ENCODE measurements around the gene LEKR1. TPM values are rescaled to one million over a fixed set of nuclear protein-coding genes. Genes with fewer than 3 reads are reported as not detected.

LEKR1 gene
- total RNA-seq, 1 donor from 2014 or later: 0.52 TPM

- DNase-seq (ENCODE audit: low spot score): no peak
- intact Hi-C loops (cut with micrococcal nuclease): loop anchor here (1.0 kb wide), 1 partner anchor 10 kb away; no protein-coding TSS in a partner anchor
- Mint-ChIP-seq H3K4me3 (ENCODE audit: low read depth) (peak overlapping the region; percentile 84), H3K4me1 (ENCODE audit: low read depth) (peaks cover 27% of the 10 kb centered on the region), H3K9me3 (no peaks in the 10 kb centered on the region), H3K27me3 (ENCODE audit: low read depth) (peaks cover 2% of the 10 kb centered on the region), H3K27ac (peak overlapping the region; percentile 94), H3K36me3 (ENCODE audit: low read depth) (no peaks in the 10 kb centered on the region)
These were observed 1.0 kb downstream of the LEKR1 start for GRCh38 chr3:156826896-156827882.

GRCh38 chr3:156831006-156831405, 4.9 kb downstream of the LEKR1 start:
- Mint-ChIP-seq H3K4me3 (ENCODE audit: low read depth) (no peak overlapping the region), H3K27ac (no peak overlapping the region), H3K9me3 (no peaks in the 10 kb centered on the region), H3K4me1 (ENCODE audit: low read depth) (peaks cover 13% of the 10 kb centered on the region), H3K36me3 (ENCODE audit: low read depth) (no peaks in the 10 kb centered on the region), H3K27me3 (ENCODE audit: low read depth) (peaks cover 2% of the 10 kb centered on the region)
- no peak for DNase-seq (ENCODE audit: low spot score)
- intact Hi-C loops (cut with micrococcal nuclease): no loop called here

GRCh38 chr3:156834435-156834834, 8.3 kb downstream of the LEKR1 start:
- Mint-ChIP-seq H3K4me3 (ENCODE audit: low read depth) (no peak overlapping the region), H3K27me3 (ENCODE audit: low read depth) (no peaks in the 10 kb centered on the region), H3K9me3 (no peaks in the 10 kb centered on the region), H3K36me3 (ENCODE audit: low read depth) (no peaks in the 10 kb centered on the region), H3K27ac (no peak overlapping the region), H3K4me1 (ENCODE audit: low read depth) (peaks cover 2% of the 10 kb centered on the region)
- intact Hi-C loops (cut with micrococcal nuclease): no loop called here
- DNase-seq (ENCODE audit: low spot score): no peak

- DNase-seq (ENCODE audit: low spot score): no peak
- no peaks in the 10 kb centered on the region for H3K9me3 Mint-ChIP-seq
- no peak overlapping the region for H3K4me3 Mint-ChIP-seq (ENCODE audit: low read depth)
- H3K27ac Mint-ChIP-seq: no peak overlapping the region
- intact Hi-C loops (cut with micrococcal nuclease): no loop called here
- peaks cover 2% of the 10 kb centered on the region for H3K4me1 Mint-ChIP-seq (ENCODE audit: low read depth)
- no peaks in the 10 kb centered on the region for H3K27me3 Mint-ChIP-seq (ENCODE audit: low read depth)
- no peaks in the 10 kb centered on the region for H3K36me3 Mint-ChIP-seq (ENCODE audit: low read depth)
These were observed 8.9 kb downstream of the LEKR1 start for GRCh38 chr3:156834962-156835535.

- H3K36me3 Mint-ChIP-seq (ENCODE audit: low read depth): no peaks in the 10 kb centered on the region
- no peak for DNase-seq (ENCODE audit: low spot score)
- H3K27ac Mint-ChIP-seq: no peak overlapping the region
- intact Hi-C loops (cut with micrococcal nuclease): no loop called here
- no peak overlapping the region for H3K4me3 Mint-ChIP-seq (ENCODE audit: low read depth)
- peaks cover 2% of the 10 kb centered on the region for H3K4me1 Mint-ChIP-seq (ENCODE audit: low read depth)
- peaks cover 1% of the 10 kb centered on the region for H3K27me3 Mint-ChIP-seq (ENCODE audit: low read depth)
- H3K9me3 Mint-ChIP-seq: no peaks in the 10 kb centered on the region
These were observed 10.5 kb downstream of the LEKR1 start for GRCh38 chr3:156836701-156837100.

- H3K4me3 Mint-ChIP-seq (ENCODE audit: low read depth): no peak overlapping the region
- no peak overlapping the region for H3K27ac Mint-ChIP-seq
- intact Hi-C loops (cut with micrococcal nuclease): no loop called here
- no peaks in the 10 kb centered on the region for H3K36me3 Mint-ChIP-seq (ENCODE audit: low read depth)
- H3K4me1 Mint-ChIP-seq (ENCODE audit: low read depth): peaks cover 2% of the 10 kb centered on the region
- no peaks in the 10 kb centered on the region for H3K9me3 Mint-ChIP-seq
- H3K27me3 Mint-ChIP-seq (ENCODE audit: low read depth): peaks cover 1% of the 10 kb centered on the region
- no peak for DNase-seq (ENCODE audit: low spot score)
These were observed 11.0 kb downstream of the LEKR1 start for GRCh38 chr3:156837115-156837514.

- H3K27ac Mint-ChIP-seq: no peak overlapping the region
- intact Hi-C loops (cut with micrococcal nuclease): no loop called here
- peaks cover 11% of the 10 kb centered on the region for H3K27me3 Mint-ChIP-seq (ENCODE audit: low read depth)
- H3K9me3 Mint-ChIP-seq: no peaks in the 10 kb centered on the region
- H3K4me1 Mint-ChIP-seq (ENCODE audit: low read depth): peaks cover 4% of the 10 kb centered on the region
- H3K36me3 Mint-ChIP-seq (ENCODE audit: low read depth): no peaks in the 10 kb centered on the region
- H3K4me3 Mint-ChIP-seq (ENCODE audit: low read depth): no peak overlapping the region
- no peak for DNase-seq (ENCODE audit: low spot score)
These were observed 11.9 kb downstream of the LEKR1 start for GRCh38 chr3:156838035-156838434.

- no peaks in the 10 kb centered on the region for H3K9me3 Mint-ChIP-seq
- no peak overlapping the region for H3K4me3 Mint-ChIP-seq (ENCODE audit: low read depth)
- intact Hi-C loops (cut with micrococcal nuclease): no loop called here
- peaks cover 2% of the 10 kb centered on the region for H3K4me1 Mint-ChIP-seq (ENCODE audit: low read depth)
- peaks cover 20% of the 10 kb centered on the region for H3K27me3 Mint-ChIP-seq (ENCODE audit: low read depth)
- H3K27ac Mint-ChIP-seq: no peak overlapping the region
- no peaks in the 10 kb centered on the region for H3K36me3 Mint-ChIP-seq (ENCODE audit: low read depth)
- no peak for DNase-seq (ENCODE audit: low spot score)
These were observed 14.9 kb downstream of the LEKR1 start for GRCh38 chr3:156840826-156841689.

GRCh38 chr3:156843071-156843808, 17.1 kb downstream of the LEKR1 start:
- peaks cover 2% of the 10 kb centered on the region for H3K4me1 Mint-ChIP-seq (ENCODE audit: low read depth)

GRCh38 chr3:156847752-156848448, 21.7 kb downstream of the LEKR1 start:
- Mint-ChIP-seq H3K27ac (no peak overlapping the region), H3K27me3 (ENCODE audit: low read depth) (peaks cover 33% of the 10 kb centered on the region), H3K4me1 (ENCODE audit: low read depth) (no peaks in the 10 kb centered on the region), H3K4me3 (ENCODE audit: low read depth) (no peak overlapping the region), H3K36me3 (ENCODE audit: low read depth) (no peaks in the 10 kb centered on the region), H3K9me3 (no peaks in the 10 kb centered on the region)
- intact Hi-C loops (cut with micrococcal nuclease): no loop called here
- DNase-seq (ENCODE audit: low spot score): no peak

More at GRCh38 chr3:156843071-156843808, 17.1 kb downstream of the LEKR1 start:
- H3K27ac Mint-ChIP-seq: no peak overlapping the region
- intact Hi-C loops (cut with micrococcal nuclease): no loop called here
- H3K4me3 Mint-ChIP-seq (ENCODE audit: low read depth): no peak overlapping the region
- peaks cover 20% of the 10 kb centered on the region for H3K27me3 Mint-ChIP-seq (ENCODE audit: low read depth)
- no peaks in the 10 kb centered on the region for H3K36me3 Mint-ChIP-seq (ENCODE audit: low read depth)
- H3K9me3 Mint-ChIP-seq: no peaks in the 10 kb centered on the region
- DNase-seq (ENCODE audit: low spot score): no peak

GRCh38 chr3:156859578-156859977, 33.4 kb downstream of the LEKR1 start:
- H3K27me3 Mint-ChIP-seq (ENCODE audit: low read depth): peaks cover 7% of the 10 kb centered on the region
- no peaks in the 10 kb centered on the region for H3K36me3 Mint-ChIP-seq (ENCODE audit: low read depth)
- no peak for DNase-seq (ENCODE audit: low spot score)
- H3K4me3 Mint-ChIP-seq (ENCODE audit: low read depth): no peak overlapping the region
- H3K9me3 Mint-ChIP-seq: no peaks in the 10 kb centered on the region
- no peaks in the 10 kb centered on the region for H3K4me1 Mint-ChIP-seq (ENCODE audit: low read depth)
- H3K27ac Mint-ChIP-seq: no peak overlapping the region
- intact Hi-C loops (cut with micrococcal nuclease): no loop called here

GRCh38 chr3:156860873-156861272, 34.7 kb downstream of the LEKR1 start:
- intact Hi-C loops (cut with micrococcal nuclease): no loop called here
- Mint-ChIP-seq H3K36me3 (ENCODE audit: low read depth) (no peaks in the 10 kb centered on the region), H3K27ac (no peak overlapping the region), H3K4me3 (ENCODE audit: low read depth) (no peak overlapping the region), H3K4me1 (ENCODE audit: low read depth) (no peaks in the 10 kb centered on the region), H3K9me3 (no peaks in the 10 kb centered on the region), H3K27me3 (ENCODE audit: low read depth) (peaks cover 7% of the 10 kb centered on the region)
- DNase-seq (ENCODE audit: low spot score): no peak

Measured in activated T-helper 2 cell treated with anti-CD3 and anti-CD28 coated beads, Interferon-gamma antibody, Interleukin-2, Interleukin-4, amounts not matched to agents 10 μg/mL and 5 μg/mL and 100 μg/mL, durations not matched to agents 14 hours and 24 hours and 36 hours (primary cell).